DOHH2 (cell line): ENCODE data around the gene CREB5.

Experiments
- CTCF ChIP-seq: fragments of 200-600 bp; sonication (generic); IDR thresholded peaks from one replicate; pipeline ENCODE4 v1.5.1; 2014; ENCODE audit warnings: antibody characterized with exemption, mild to moderate bottlenecking, low read depth, low read length; ENCODE audit not compliant: poor library complexity, severe bottlenecking
- EZH2phosphoT487 ChIP-seq: fragments of 200-600 bp; sonication (generic); IDR thresholded peaks from 2 replicates; pipeline ENCODE4 v1.6.1; 2017; ENCODE audit warnings: borderline replicate concordance, mild to moderate bottlenecking, antibody characterized with exemption, low read length, moderate library complexity, mixed read lengths

- peak; percentile 49 for TF ChIP-seq CTCF
- TF ChIP-seq EZH2phosphoT487: no peak
Measured at GRCh38 chr7:28615091-28615490, 202.8 kb downstream of the CREB5 start.
